H1 (cell line): ENCODE measurements around the gene TEX36. TPM values are rescaled to one million over a fixed set of nuclear protein-coding genes. Genes with fewer than 3 reads are reported as not detected.

Experiments used
- EGR1 ChIP-seq: IDR thresholded peaks from 2 replicates; pipeline ENCODE4 v1.6.1; 2011; ENCODE audit warnings: low read depth, low read length, borderline replicate concordance
- FOSL1 ChIP-seq: IDR thresholded peaks from 2 replicates; pipeline ENCODE4 v1.6.1; 2011; ENCODE audit warnings: mild to moderate bottlenecking, low read depth, low read length, moderate library complexity; ENCODE audit not compliant: insufficient read depth
- PHF8 ChIP-seq: fragments of 200-600 bp; sonication (generic); conservative IDR thresholded peaks from 2 replicates; pipeline ENCODE4 v1.7.1; 2012; ENCODE audit warnings: low read depth, mild to moderate bottlenecking, inconsistent platforms, low read length, moderate library complexity
- polyA plus RNA-seq, 7 experiments: library from polyadenylated mRNA; depleted of rRNA in 3 of 7; stranded (reverse) in 5 of 7; unstranded in 2 of 7; fragments of >200 nt in 5 of 7; fragments of 200-250 nt in 2 of 7; gene quantifications; 1 replicate in 5 of 7; 2 replicates in 1 of 7; 4 replicates in 1 of 7; pipeline versions ENCODE4 v1.2.1 to v1.2.3, GENCODE V29; 2011 to 2013; ENCODE audit warnings: missing spikeins in 2 of 7, mixed read lengths in 2 of 7
- total RNA-seq: library from RNA; stranded (reverse); fragmentation: NEBNext Ultra II Directional; extraction: Animal tissue kit (Norgen Biotek cat#: 25700); gene quantifications from 2 replicates; pipeline ENCODE4 v1.2.1, GENCODE V29; 2021
- TF ChIP-seq, protein P1 (sequence below): fragments of 300-600 bp; sonication (generic); IDR thresholded peaks from 2 replicates; pipeline ENCODE4 v1.7.1; 2012; ENCODE audit warnings: low read length, moderate library complexity, mild to moderate bottlenecking, inconsistent platforms; ENCODE audit not compliant: insufficient replicate concordance
- TF ChIP-seq, protein P2 (sequence below), 3 experiments: IDR thresholded peaks; 1 replicate in 2 of 3; 2 replicates in 1 of 3; pipeline versions ENCODE4 v1.5.1 to v1.6.1; 2011; ENCODE audit warnings: low read length in 3 of 3, mild to moderate bottlenecking in 3 of 3, inconsistent platforms in 2 of 3, low read depth in 1 of 3, moderate library complexity in 1 of 3; ENCODE audit not compliant: insufficient read depth in 1 of 3; ENCODE audit errors: control extremely low read depth in 1 of 3

The TEX36 gene
- total and polyA plus RNA-seq, 2 of the 8 experiments (the other 6 are each of a cell fraction or from before 2014, with no cell fraction given) = not detected

DNA sequence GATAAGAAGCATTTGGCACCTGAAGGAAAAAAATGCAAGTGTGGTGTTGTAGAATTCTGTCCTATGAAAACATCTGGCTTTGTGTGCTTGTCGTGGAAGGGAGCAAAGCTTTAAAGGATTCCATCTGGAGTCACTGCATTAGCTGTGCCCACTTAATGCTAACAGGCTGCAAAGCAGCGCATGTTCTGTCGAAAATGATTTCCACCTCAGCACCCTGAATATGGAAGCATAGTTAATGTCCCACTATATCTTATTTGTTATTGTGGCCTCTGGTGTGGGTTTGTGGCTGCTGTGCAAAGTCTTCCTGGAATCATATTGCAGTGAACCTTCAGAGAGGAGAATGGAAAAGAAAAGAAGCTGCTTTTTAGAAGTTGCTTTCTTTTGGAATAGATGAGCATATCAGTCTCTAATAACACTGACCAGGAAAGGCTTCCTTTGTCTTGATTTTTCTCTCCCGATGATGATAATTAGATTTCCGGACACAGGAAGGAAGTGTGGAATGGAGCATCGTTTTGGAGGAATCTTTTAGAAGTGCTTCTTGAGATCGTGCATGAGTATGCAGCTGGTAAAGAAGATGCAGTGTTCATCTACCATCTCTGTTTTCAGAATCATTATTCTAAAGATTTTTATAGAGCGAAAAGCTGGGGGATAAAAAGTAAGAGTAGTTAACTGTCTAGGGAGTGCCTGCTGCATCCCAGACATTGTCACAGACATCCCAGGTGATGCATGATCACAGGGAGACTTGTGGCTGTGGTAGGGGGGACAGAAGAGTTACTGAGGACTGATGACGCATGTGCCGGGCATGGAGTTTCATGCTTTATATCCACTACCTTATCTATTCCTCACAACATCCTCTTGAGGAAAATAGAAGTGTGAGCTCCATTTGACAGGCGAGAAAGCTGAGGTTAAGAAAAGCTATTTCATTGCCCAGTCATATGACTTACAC is 54.6 kb downstream of the TEX36 start (continued):
- TF ChIP-seq, protein P1, sequence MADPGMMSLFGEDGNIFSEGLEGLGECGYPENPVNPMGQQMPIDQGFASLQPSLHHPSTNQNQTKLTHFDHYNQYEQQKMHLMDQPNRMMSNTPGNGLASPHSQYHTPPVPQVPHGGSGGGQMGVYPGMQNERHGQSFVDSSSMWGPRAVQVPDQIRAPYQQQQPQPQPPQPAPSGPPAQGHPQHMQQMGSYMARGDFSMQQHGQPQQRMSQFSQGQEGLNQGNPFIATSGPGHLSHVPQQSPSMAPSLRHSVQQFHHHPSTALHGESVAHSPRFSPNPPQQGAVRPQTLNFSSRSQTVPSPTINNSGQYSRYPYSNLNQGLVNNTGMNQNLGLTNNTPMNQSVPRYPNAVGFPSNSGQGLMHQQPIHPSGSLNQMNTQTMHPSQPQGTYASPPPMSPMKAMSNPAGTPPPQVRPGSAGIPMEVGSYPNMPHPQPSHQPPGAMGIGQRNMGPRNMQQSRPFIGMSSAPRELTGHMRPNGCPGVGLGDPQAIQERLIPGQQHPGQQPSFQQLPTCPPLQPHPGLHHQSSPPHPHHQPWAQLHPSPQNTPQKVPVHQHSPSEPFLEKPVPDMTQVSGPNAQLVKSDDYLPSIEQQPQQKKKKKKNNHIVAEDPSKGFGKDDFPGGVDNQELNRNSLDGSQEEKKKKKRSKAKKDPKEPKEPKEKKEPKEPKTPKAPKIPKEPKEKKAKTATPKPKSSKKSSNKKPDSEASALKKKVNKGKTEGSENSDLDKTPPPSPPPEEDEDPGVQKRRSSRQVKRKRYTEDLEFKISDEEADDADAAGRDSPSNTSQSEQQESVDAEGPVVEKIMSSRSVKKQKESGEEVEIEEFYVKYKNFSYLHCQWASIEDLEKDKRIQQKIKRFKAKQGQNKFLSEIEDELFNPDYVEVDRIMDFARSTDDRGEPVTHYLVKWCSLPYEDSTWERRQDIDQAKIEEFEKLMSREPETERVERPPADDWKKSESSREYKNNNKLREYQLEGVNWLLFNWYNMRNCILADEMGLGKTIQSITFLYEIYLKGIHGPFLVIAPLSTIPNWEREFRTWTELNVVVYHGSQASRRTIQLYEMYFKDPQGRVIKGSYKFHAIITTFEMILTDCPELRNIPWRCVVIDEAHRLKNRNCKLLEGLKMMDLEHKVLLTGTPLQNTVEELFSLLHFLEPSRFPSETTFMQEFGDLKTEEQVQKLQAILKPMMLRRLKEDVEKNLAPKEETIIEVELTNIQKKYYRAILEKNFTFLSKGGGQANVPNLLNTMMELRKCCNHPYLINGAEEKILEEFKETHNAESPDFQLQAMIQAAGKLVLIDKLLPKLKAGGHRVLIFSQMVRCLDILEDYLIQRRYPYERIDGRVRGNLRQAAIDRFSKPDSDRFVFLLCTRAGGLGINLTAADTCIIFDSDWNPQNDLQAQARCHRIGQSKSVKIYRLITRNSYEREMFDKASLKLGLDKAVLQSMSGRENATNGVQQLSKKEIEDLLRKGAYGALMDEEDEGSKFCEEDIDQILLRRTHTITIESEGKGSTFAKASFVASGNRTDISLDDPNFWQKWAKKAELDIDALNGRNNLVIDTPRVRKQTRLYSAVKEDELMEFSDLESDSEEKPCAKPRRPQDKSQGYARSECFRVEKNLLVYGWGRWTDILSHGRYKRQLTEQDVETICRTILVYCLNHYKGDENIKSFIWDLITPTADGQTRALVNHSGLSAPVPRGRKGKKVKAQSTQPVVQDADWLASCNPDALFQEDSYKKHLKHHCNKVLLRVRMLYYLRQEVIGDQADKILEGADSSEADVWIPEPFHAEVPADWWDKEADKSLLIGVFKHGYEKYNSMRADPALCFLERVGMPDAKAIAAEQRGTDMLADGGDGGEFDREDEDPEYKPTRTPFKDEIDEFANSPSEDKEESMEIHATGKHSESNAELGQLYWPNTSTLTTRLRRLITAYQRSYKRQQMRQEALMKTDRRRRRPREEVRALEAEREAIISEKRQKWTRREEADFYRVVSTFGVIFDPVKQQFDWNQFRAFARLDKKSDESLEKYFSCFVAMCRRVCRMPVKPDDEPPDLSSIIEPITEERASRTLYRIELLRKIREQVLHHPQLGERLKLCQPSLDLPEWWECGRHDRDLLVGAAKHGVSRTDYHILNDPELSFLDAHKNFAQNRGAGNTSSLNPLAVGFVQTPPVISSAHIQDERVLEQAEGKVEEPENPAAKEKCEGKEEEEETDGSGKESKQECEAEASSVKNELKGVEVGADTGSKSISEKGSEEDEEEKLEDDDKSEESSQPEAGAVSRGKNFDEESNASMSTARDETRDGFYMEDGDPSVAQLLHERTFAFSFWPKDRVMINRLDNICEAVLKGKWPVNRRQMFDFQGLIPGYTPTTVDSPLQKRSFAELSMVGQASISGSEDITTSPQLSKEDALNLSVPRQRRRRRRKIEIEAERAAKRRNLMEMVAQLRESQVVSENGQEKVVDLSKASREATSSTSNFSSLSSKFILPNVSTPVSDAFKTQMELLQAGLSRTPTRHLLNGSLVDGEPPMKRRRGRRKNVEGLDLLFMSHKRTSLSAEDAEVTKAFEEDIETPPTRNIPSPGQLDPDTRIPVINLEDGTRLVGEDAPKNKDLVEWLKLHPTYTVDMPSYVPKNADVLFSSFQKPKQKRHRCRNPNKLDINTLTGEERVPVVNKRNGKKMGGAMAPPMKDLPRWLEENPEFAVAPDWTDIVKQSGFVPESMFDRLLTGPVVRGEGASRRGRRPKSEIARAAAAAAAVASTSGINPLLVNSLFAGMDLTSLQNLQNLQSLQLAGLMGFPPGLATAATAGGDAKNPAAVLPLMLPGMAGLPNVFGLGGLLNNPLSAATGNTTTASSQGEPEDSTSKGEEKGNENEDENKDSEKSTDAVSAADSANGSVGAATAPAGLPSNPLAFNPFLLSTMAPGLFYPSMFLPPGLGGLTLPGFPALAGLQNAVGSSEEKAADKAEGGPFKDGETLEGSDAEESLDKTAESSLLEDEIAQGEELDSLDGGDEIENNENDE = no peak
- TF ChIP-seq PHF8 (no peak), FOSL1 (no peak), EGR1 (no peak)
- TF ChIP-seq, protein P2, sequence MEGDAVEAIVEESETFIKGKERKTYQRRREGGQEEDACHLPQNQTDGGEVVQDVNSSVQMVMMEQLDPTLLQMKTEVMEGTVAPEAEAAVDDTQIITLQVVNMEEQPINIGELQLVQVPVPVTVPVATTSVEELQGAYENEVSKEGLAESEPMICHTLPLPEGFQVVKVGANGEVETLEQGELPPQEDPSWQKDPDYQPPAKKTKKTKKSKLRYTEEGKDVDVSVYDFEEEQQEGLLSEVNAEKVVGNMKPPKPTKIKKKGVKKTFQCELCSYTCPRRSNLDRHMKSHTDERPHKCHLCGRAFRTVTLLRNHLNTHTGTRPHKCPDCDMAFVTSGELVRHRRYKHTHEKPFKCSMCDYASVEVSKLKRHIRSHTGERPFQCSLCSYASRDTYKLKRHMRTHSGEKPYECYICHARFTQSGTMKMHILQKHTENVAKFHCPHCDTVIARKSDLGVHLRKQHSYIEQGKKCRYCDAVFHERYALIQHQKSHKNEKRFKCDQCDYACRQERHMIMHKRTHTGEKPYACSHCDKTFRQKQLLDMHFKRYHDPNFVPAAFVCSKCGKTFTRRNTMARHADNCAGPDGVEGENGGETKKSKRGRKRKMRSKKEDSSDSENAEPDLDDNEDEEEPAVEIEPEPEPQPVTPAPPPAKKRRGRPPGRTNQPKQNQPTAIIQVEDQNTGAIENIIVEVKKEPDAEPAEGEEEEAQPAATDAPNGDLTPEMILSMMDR (IDR thresholded peaks at IDR 0.05; ENCODE audit: control extremely low read depth in 1 of 3, insufficient read depth in 1 of 3, low read depth in 1 of 3, low read length in 3 of 3) = no peak
